NCI-H510A (cell line): ENCODE measurements around the gene ZNF524.

Source experiments
- DNase-seq: peaks from one replicate; lab custom pipeline; 2025; lab: John Stamatoyannopoulos, UW

The ZNF524 gene

GRCh38 chr19:55642153-55643002, 42.3 kb downstream of the ZNF524 start:
- DNase-seq: no peak

- peak; percentile 43 for DNase-seq
Observed at GRCh38 chr19:55643003-55643886, 43.2 kb downstream of the ZNF524 start, which contains the start of gene ZNF581. TSS of gene ZNF581 (plus strand) at chr19:55643649. CDS start at chr19:55644572, 923 bp downstream.

DNA sequence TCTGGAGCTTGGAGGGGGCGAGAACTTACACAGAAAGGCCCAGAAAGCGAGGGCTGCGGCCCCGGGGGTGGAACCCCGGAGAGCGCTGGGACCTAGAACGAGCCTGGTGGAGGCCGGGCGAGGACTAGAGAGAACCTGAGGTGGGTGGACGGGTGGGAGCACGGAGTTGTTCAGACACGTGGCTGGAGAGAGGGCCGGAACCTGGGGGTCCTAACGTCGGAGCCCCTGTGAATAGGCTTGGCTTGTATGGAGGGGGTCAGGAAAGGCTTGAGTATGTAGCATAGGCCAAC, 43.7 kb downstream of the ZNF524 start:
- DNase-seq: no peak

DNA sequence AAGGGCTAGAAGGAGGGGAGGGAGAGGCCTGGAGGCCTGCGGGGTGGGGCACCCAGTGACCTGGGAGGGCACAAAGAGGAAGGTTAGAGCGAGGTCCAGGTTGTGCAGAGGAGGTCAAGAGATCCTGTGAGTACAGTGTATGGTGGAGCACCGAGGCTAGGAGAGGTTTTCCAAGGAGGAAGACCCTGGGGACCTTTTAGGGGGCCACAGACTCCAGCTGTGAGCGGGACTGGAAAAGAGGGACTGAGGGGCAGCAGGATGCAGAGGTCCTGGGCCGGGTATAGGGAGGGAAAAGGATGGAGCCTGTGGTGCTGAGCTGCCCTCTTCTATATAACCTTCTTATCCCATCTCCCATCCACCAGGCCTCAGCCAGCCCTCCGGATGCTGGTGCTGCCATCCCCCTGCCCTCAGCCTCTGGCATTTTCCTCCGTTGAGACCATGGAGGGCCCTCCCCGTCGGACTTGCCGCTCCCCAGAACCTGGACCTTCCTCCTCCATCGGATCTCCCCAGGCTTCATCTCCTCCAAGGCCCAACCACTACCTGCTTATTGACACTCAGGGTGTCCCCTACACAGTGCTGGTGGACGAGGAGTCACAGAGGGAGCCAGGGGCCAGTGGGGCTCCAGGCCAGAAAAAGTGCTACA, 44.2 kb downstream of the ZNF524 start:
- DNase-seq: no peak

DNA sequence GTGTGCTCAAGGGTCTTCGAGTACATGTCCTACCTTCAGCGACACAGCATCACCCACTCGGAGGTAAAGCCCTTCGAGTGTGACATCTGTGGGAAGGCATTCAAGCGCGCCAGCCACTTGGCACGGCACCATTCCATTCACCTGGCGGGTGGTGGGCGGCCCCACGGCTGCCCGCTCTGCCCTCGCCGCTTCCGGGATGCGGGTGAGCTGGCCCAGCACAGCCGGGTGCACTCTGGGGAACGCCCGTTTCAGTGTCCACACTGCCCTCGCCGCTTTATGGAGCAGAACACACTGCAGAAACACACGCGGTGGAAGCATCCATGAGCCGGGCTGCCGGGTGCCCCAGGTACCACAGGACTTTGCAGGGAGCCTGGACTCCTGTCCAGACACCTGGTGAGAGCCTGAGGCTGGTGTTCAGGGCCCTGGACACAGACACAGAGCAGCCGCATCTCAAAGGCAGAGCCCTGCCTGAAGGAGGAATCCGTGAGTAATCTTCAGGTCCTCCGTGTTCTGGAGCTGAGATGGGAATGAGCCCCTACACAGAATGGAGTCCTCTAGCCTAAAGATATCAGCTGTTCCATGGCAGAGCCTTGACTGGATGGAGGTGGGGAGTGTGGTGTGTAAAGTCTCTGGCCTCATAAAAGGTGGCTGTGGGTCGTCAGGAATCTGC, 44.9 kb downstream of the ZNF524 start:
- no peak for DNase-seq

DNA sequence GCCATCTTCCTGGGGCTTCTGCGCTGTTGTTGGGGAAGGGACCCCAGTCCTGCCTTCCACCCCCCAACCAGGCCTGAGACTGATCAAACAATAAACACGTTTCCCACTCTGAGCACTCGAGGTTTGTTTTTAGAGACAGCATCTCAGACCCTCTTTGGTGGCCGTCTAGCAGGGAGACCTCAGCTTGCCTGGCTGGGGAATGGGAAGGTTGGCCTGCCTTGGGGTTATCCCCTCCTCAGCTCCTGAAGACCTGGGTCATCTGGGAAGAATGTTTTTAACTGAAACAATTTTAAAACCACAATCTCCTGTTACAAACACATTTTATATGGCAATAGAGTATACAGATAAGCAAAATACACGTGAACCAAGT, 45.4 kb downstream of the ZNF524 start:
- DNase-seq: no peak

GRCh38 chr19:55646889-55647731, 47.0 kb downstream of the ZNF524 start:
- DNase-seq: no peak

GRCh38 chr19:55647732-55648584, 47.9 kb downstream of the ZNF524 start, which contains the start of gene CCDC106:
TSS of gene CCDC106 (plus strand) at chr19:55648212. CDS start at chr19:55649047, 835 bp downstream.
- peak; percentile 50 for DNase-seq

GRCh38 chr19:55648585-55649267, 48.6 kb downstream of the ZNF524 start:
- DNase-seq: no peak

DNA sequence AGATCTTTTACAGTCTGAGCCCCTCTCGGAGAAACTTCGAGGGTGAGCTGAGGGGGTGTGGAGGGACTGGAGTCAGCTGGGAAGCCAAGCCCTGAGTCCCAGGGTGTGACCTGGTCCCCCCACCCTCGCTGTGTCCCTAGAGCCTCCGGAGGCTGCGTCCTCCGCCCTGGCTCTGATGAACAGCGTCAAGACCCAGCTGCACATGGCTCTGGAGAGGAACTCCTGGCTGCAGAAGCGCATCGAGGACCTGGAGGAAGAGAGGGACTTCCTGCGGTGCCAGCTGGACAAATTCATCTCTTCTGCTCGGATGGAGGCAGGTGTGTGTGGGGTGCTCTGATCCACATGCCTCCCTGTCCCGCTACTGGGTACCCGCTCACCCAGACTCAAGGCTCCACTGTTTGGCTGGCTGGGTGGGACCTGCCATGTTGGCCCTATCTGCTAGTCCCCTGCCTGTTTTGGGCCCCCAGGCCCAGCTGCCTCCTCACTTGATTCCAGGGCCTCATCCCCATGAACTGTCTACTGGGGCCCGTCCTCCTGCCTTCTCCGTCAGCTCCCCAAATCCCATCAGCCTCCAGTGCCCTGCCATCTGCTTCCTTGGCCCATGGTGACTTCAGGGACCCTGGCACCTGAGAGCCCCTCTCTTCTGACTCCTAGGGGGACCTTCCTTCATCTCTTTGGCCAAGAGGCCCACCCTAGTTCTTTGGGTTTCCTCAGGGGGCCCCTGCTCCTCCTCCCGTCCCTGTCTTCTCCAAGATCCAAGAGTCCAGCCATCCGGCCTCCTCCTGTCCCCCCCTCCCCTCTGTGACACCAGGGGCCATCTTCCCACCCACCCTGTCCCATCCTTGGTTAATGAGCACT, 49.4 kb downstream of the ZNF524 start:
- DNase-seq: no peak

DNA sequence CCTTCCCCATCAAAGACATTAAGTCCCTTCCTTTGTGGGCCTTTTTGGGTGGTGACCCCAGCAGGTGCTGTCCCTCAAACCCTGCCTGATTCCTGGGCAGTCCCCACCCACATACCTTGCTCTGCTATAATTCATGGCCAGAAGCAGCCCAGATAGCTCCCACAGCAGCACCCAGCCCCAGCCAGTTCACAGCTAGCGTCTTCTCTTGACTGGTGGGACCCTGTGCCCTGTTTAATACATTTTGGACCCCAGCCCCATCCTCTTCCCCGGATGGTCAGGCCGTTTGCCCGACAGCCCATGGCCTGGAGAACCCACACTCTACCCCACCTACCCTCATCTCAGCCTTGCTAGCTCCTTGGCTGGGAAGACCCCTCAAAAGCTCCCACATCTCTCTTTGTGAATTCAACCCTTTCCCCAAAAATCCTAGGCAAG, 50.1 kb downstream of the ZNF524 start:
- DNase-seq: no peak

DNA sequence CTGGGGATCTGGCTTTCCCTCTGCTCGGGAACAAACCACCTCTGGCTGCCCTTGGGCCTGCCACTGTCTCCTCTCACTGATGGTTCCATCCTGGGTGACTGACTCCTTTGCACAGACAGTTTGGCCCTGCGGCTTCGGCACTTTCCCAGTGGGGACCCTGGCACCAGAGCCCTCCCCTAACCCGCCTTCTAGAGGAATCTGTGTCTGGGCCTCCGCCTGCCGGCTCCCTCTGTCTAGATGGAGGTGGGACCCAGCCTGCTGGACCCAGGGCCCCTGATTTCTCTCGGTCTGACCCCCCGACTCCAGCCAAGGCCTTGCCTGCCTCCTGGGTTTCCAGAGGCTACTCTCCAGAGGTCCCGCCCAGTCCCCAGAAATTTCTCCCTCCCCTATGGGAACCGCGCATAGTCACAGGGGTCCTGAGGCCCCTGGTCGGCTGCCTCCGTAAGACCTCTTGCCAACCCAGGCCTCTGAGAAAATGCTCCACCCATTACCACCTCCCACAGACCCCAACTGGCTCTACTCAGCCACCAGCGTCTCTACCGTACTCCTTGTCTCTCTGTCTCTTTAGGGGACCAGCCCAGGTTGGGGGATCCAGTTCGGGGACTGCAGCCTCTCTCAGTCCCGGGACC, 50.6 kb downstream of the ZNF524 start:
- no peak for DNase-seq

DNA sequence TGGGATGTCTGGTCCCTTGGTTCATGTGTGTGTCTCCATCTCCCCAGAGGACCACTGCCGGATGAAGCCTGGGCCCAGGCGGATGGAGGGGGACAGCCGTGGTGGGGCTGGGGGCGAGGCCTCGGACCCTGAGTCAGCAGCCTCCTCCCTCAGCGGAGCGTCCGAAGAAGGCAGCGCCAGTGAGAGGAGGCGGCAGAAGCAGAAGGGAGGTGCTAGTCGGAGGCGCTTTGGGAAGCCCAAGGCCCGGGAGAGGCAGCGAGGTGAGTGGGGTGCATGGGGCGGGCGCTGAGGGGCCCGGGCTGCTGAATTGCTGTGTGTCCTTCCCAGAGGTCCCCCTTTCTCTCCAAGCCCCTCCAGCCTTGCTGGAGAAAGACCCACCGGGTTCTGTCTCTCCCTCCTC, 51.1 kb downstream of the ZNF524 start:
- DNase-seq: no peak

DNA sequence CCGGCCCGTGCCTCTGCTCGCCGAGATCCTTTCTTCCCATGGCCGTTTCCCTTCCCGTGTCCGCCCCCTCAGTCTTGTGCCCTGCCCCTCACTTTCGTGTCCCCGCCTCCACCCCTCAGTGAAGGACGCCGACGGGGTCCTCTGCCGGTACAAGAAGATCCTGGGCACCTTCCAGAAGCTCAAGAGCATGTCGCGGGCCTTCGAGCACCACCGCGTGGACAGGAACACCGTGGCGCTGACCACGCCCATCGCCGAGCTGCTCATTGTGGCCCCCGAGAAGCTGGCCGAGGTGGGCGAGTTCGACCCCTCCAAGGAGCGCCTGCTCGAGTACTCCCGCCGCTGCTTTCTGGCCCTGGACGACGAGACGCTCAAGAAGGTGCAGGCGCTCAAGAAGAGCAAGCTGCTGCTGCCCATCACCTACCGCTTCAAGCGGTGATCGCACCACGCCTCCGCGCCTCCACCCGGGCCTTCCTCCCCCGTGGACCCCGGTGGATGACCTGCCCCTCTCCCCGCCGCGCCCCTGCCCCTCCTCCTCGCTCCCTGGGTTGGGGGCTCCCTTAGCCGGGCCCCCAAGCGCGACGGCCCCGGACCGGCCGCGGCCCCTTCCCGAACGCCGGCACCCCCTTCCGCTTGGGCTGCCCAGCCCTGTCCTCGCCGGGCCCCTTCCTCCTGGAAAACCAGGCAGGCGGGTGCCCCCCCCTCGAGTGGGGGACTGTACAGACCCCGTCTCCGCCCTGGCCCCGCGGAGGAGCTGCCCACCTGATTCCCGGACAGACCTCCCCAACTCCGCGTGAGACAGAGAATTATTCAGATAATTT, 52.4 kb downstream of the ZNF524 start:
- DNase-seq: no peak
